HUES6 (cell line): Measurements from ENCODE around the gene OLIG3.

ENCODE experiments used
- H3K27ac ChIP-seq: 2 replicates; pipeline ENCODE4 v1.7.0; 2013; ENCODE audit warnings: low read depth, mild to moderate bottlenecking, low read length, inconsistent platforms
- H3K27me3 ChIP-seq: 2 replicates; pipeline ENCODE4 v1.6.1; 2013; ENCODE audit warnings: low read length; ENCODE audit not compliant: control insufficient read depth, insufficient read depth
- H3K36me3 ChIP-seq: 2 replicates; pipeline ENCODE4 v1.6.1; 2013; ENCODE audit warnings: low read length; ENCODE audit not compliant: control insufficient read depth, insufficient read depth
- H3K4me1 ChIP-seq: 2 replicates; pipeline ENCODE4 v1.6.1; 2013; ENCODE audit warnings: low read length; ENCODE audit not compliant: control insufficient read depth, insufficient read depth
- H3K4me3 ChIP-seq: 2 replicates; pipeline ENCODE4 v1.5.1; 2013; ENCODE audit warnings: low read depth, low read length
- H3K9ac ChIP-seq: one replicate; pipeline ENCODE4 v1.6.1; 2013; ENCODE audit warnings: mild to moderate bottlenecking, low read length
- H3K9me3 ChIP-seq: 2 replicates; pipeline ENCODE4 v1.6.1; 2013; ENCODE audit warnings: low read depth, low read length; ENCODE audit not compliant: control insufficient read depth, insufficient read depth

OLIG3 gene

GRCh38 chr6:137494281-137494987, at the start of gene OLIG3:
Gene OLIG3, minus strand, starts transcription at chr6:137494394. Its CDS starts 224 bp downstream, at chr6:137494170.
- Histone ChIP-seq H3K4me1 (peaks cover 47% of the 10 kb centered on the region), H3K27me3 (peaks cover 100% of the 10 kb centered on the region), H3K4me3 (peak within 1 kb of the TSS; percentile 55), H3K9me3 (no peaks in the 10 kb centered on the region), H3K36me3 (no peaks in the 10 kb centered on the region), H3K9ac (peak within 1 kb of the TSS; percentile 30), H3K27ac (no peak within 1 kb of the TSS)

- H3K4me1 ChIP-seq: peaks cover 40% of the 10 kb centered on the region
- no peaks in the 10 kb centered on the region for H3K27me3 ChIP-seq
These were observed 48.9 kb upstream of the OLIG3 start for GRCh38 chr6:137543114-137543513.

GRCh38 chr6:137542713-137543112, 48.5 kb upstream of the OLIG3 start:
- H3K4me3 ChIP-seq: no peak overlapping the region
- no peaks in the 10 kb centered on the region for H3K36me3 ChIP-seq
- peaks cover 36% of the 10 kb centered on the region for H3K4me1 ChIP-seq
- no peak overlapping the region for H3K27ac ChIP-seq
- H3K9ac ChIP-seq: no peak overlapping the region
- no peaks in the 10 kb centered on the region for H3K27me3 ChIP-seq
- H3K9me3 ChIP-seq: no peaks in the 10 kb centered on the region

More at GRCh38 chr6:137543114-137543513, 48.9 kb upstream of the OLIG3 start:
- H3K9ac ChIP-seq: no peak overlapping the region
- no peaks in the 10 kb centered on the region for H3K9me3 ChIP-seq
- H3K27ac ChIP-seq: no peak overlapping the region
- H3K36me3 ChIP-seq: no peaks in the 10 kb centered on the region
- H3K4me3 ChIP-seq: no peak overlapping the region

GRCh38 chr6:137541534-137542063, 47.4 kb upstream of the OLIG3 start:
- Histone ChIP-seq H3K36me3 (no peaks in the 10 kb centered on the region), H3K9ac (no peak overlapping the region), H3K4me1 (peaks cover 25% of the 10 kb centered on the region), H3K9me3 (no peaks in the 10 kb centered on the region), H3K4me3 (no peak overlapping the region), H3K27ac (no peak overlapping the region), H3K27me3 (no peaks in the 10 kb centered on the region)

GRCh38 chr6:137536104-137536773, 42.0 kb upstream of the OLIG3 start:
- H3K9me3 ChIP-seq: no peaks in the 10 kb centered on the region
- H3K27me3 ChIP-seq: no peaks in the 10 kb centered on the region
- H3K36me3 ChIP-seq: no peaks in the 10 kb centered on the region

GRCh38 chr6:137531376-137532092, 37.3 kb upstream of the OLIG3 start:
- H3K4me1 ChIP-seq: no peaks in the 10 kb centered on the region
- no peak overlapping the region for H3K4me3 ChIP-seq
- no peaks in the 10 kb centered on the region for H3K36me3 ChIP-seq
- peaks cover 3% of the 10 kb centered on the region; the same call in 1 of the 2 replicates for H3K9me3 ChIP-seq
- H3K27ac ChIP-seq: no peak overlapping the region
- H3K27me3 ChIP-seq: no peaks in the 10 kb centered on the region
- H3K9ac ChIP-seq: no peak overlapping the region

More at GRCh38 chr6:137536104-137536773, 42.0 kb upstream of the OLIG3 start:
- H3K4me1 ChIP-seq: peaks cover 5% of the 10 kb centered on the region
- H3K27ac ChIP-seq: no peak overlapping the region
- no peak overlapping the region for H3K4me3 ChIP-seq
- no peak overlapping the region for H3K9ac ChIP-seq

- H3K4me1 ChIP-seq: no peaks in the 10 kb centered on the region
- H3K27ac ChIP-seq: no peak overlapping the region
- H3K36me3 ChIP-seq: no peaks in the 10 kb centered on the region
- no peak overlapping the region for H3K9ac ChIP-seq
- H3K9me3 ChIP-seq: peaks cover 12% of the 10 kb centered on the region
- H3K27me3 ChIP-seq: no peaks in the 10 kb centered on the region
- no peak overlapping the region for H3K4me3 ChIP-seq
These were observed 36.2 kb upstream of the OLIG3 start for GRCh38 chr6:137530404-137530803.

- Histone ChIP-seq H3K4me1 (peaks cover 43% of the 10 kb centered on the region), H3K27ac (no peak overlapping the region), H3K9ac (no peak overlapping the region), H3K27me3 (no peaks in the 10 kb centered on the region), H3K36me3 (no peaks in the 10 kb centered on the region), H3K9me3 (peaks cover 16% of the 10 kb centered on the region), H3K4me3 (no peak overlapping the region)
These were observed 28.6 kb upstream of the OLIG3 start for GRCh38 chr6:137522831-137523230.

GRCh38 chr6:137522198-137522798, 28.1 kb upstream of the OLIG3 start:
- Histone ChIP-seq H3K9ac (no peak overlapping the region), H3K27me3 (no peaks in the 10 kb centered on the region), H3K4me1 (peaks cover 48% of the 10 kb centered on the region), H3K27ac (no peak overlapping the region), H3K4me3 (no peak overlapping the region), H3K36me3 (no peaks in the 10 kb centered on the region), H3K9me3 (peaks cover 16% of the 10 kb centered on the region)

GRCh38 chr6:137520520-137520919, 26.3 kb upstream of the OLIG3 start:
- peaks cover 49% of the 10 kb centered on the region for H3K4me1 ChIP-seq
- peaks cover 4% of the 10 kb centered on the region; the same call in 1 of the 2 replicates for H3K9me3 ChIP-seq
- H3K36me3 ChIP-seq: no peaks in the 10 kb centered on the region
- no peak overlapping the region for H3K9ac ChIP-seq
- peaks cover 12% of the 10 kb centered on the region for H3K27me3 ChIP-seq
- no peak overlapping the region for H3K4me3 ChIP-seq
- H3K27ac ChIP-seq: no peak overlapping the region
